Naive B cell (primary cell): ENCODE results near the gene CNTLN. TPM values are rescaled to one million over a fixed set of nuclear protein-coding genes. Genes with fewer than 3 reads are reported as not detected.

Experiments used
- ATAC-seq, 2 donors: fragments of 150-1000 bp; cut with Tn5 transposase; 2 replicates each; pipeline ENCODE4 v1.10.0; 2021; ENCODE audit warnings: low read depth in 2 of 2, mild to moderate bottlenecking in 2 of 2, moderate library complexity in 2 of 2
- DNase-seq: peaks from one replicate; pipeline ENCODE4 v3.0.0; 2022
- H3K27ac Mint-ChIP-seq, 6 donors: one replicate each; pipeline ENCODE4 v1.8.0; 2020 to 2022; ENCODE audit warnings: mild to moderate bottlenecking in 6 of 6, mixed read lengths in 6 of 6, moderate library complexity in 5 of 6, inconsistent platforms in 2 of 6
- H3K27me3 Mint-ChIP-seq, 3 donors: one replicate each; pipeline ENCODE4 v1.8.0; 2021 to 2022; ENCODE audit warnings: mixed read lengths in 3 of 3, mild to moderate bottlenecking in 1 of 3
- H3K36me3 Mint-ChIP-seq, 2 donors: one replicate each; pipeline ENCODE4 v1.8.0; 2020 to 2022; ENCODE audit warnings: mixed read lengths in 2 of 2, inconsistent platforms in 1 of 2, mild to moderate bottlenecking in 1 of 2
- H3K4me1 Mint-ChIP-seq, 3 donors: one replicate each; pipeline ENCODE4 v1.8.0; 2020 to 2022; ENCODE audit warnings: mixed read lengths in 3 of 3, inconsistent platforms in 1 of 3, mild to moderate bottlenecking in 1 of 3, moderate library complexity in 1 of 3
- H3K4me3 Mint-ChIP-seq, 8 donors: one replicate each; pipeline ENCODE4 v1.8.0; 2020 to 2022; ENCODE audit warnings: mild to moderate bottlenecking in 8 of 8, mixed read lengths in 8 of 8, moderate library complexity in 8 of 8, inconsistent platforms in 2 of 8
- H3K9me3 Mint-ChIP-seq, 7 donors: one replicate each; pipeline ENCODE4 v1.8.0; 2020 to 2022; ENCODE audit warnings: mixed read lengths in 7 of 7, mild to moderate bottlenecking in 5 of 7, inconsistent platforms in 2 of 7, moderate library complexity in 1 of 7
- polyA plus RNA-seq, 6 donors: library from polyadenylated mRNA; unstranded; fragments of 300-500 nt; fragmentation: Illumina TruSeq; gene quantifications; one replicate each; pipeline ENCODE4 v1.2.3, GENCODE V29; 2021; ENCODE audit warnings: low read depth in 6 of 6

Gene CNTLN, protein sequence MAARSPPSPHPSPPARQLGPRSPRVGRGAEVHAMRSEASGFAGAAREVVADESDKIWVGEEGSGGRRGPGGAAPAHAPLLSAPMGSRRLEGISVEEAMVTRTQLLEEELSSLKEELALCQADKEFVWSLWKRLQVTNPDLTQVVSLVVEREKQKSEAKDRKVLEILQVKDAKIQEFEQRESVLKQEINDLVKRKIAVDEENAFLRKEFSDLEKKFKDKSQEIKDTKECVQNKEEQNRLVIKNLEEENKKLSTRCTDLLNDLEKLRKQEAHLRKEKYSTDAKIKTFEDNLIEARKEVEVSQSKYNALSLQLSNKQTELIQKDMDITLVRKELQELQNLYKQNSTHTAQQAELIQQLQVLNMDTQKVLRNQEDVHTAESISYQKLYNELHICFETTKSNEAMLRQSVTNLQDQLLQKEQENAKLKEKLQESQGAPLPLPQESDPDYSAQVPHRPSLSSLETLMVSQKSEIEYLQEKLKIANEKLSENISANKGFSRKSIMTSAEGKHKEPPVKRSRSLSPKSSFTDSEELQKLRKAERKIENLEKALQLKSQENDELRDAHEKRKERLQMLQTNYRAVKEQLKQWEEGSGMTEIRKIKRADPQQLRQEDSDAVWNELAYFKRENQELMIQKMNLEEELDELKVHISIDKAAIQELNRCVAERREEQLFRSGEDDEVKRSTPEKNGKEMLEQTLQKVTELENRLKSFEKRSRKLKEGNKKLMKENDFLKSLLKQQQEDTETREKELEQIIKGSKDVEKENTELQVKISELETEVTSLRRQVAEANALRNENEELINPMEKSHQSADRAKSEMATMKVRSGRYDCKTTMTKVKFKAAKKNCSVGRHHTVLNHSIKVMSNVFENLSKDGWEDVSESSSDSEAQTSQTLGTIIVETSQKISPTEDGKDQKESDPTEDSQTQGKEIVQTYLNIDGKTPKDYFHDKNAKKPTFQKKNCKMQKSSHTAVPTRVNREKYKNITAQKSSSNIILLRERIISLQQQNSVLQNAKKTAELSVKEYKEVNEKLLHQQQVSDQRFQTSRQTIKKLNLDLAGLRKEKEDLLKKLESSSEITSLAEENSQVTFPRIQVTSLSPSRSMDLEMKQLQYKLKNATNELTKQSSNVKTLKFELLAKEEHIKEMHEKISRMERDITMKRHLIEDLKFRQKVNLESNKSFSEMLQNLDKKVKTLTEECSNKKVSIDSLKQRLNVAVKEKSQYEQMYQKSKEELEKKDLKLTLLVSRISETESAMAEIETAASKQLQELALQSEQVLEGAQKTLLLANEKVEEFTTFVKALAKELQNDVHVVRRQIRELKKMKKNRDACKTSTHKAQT (N-terminal part only)
- under 1 TPM in 1 of 6 donors, not detected in 5; 0.07 TPM for polyA plus RNA-seq

- DNase-seq (no peak), ATAC-seq (peak; percentile 32 to 40)
- H3K4me3 Mint-ChIP-seq, result peak within 1 kb of the TSS; percentile 82 to 90 (median 86)
- peaks cover 0 to 2% (median 0%) of the 10 kb centered on the region in 7 donors for H3K9me3 Mint-ChIP-seq
- H3K27ac Mint-ChIP-seq, result peak within 1 kb of the TSS in 4 of 6 donors; percentile 10 to 71 (median 22)
- peaks cover 0 to 9% of the 10 kb centered on the region in 2 donors for H3K36me3 Mint-ChIP-seq
- peaks cover 13 to 24% (median 22%) of the 10 kb centered on the region in 3 donors for H3K27me3 Mint-ChIP-seq
- H3K4me1 Mint-ChIP-seq, result peaks cover 12 to 15% (median 13%) of the 10 kb centered on the region in 3 donors
These were observed at the start of gene CNTLN for GRCh38 chr9:17134396-17135294. TSS of gene CNTLN (plus strand) at chr9:17135040. CDS start at chr9:17135066, 26 bp downstream.

DNA sequence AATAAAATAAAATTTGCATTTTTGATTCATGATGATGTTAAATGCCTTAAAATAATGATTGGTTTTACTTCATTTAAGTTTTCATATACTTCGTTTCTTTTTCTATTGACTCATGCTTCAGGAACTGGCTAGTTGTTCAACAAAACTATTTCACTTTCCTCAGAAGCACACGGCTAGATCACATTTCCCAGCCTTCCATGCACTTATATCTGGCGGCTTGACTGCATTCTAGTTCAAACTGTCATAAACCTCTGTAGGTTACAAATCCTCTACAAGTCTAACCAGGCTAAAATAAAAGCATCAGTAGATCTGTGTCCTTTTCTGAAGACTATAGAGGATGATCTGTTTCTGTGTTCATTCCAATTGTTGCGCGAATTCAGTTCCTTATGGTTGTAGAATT lies 46.3 kb upstream of the CNTLN start:
- no peaks in the 10 kb centered on the region for H3K36me3 Mint-ChIP-seq
- H3K9me3 Mint-ChIP-seq, result no peaks in the 10 kb centered on the region
- DNase-seq (no peak), ATAC-seq (no peak)
- H3K4me1 Mint-ChIP-seq, result no peaks in the 10 kb centered on the region
- no peak overlapping the region for H3K27ac Mint-ChIP-seq
- no peaks in the 10 kb centered on the region for H3K27me3 Mint-ChIP-seq
- no peak overlapping the region for H3K4me3 Mint-ChIP-seq

DNA sequence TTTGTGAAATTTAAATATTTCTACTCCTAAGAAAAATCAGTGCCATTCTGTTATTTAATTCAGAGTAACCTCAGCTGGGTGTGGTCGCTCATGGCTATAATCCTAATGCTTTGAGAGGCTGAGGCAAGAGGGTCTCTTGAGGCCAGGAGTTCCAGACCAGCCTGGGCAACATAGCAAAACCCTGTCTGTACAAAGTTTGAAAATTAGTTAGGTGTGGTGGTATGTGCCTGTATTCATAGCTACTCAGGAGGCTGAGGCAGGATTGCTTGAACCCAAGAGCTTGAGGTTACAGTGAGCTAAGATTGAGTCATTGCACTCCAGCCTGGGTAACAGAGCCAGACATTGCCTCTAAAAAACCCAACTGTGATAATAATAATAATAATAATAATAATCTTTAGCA lies 44.8 kb upstream of the CNTLN start:
- Mint-ChIP-seq H3K4me3 (no peak overlapping the region), H3K36me3 (no peaks in the 10 kb centered on the region), H3K27ac (no peak overlapping the region), H3K27me3 (no peaks in the 10 kb centered on the region), H3K4me1 (no peaks in the 10 kb centered on the region), H3K9me3 (no peaks in the 10 kb centered on the region)
- no peak for DNase-seq
- ATAC-seq, result no peak

- no peak for ATAC-seq
- no peak for DNase-seq
- H3K27me3 Mint-ChIP-seq, result peaks cover 0 to 3% (median 3%) of the 10 kb centered on the region in 3 donors
- H3K36me3 Mint-ChIP-seq, result no peaks in the 10 kb centered on the region
- no peak overlapping the region for H3K27ac Mint-ChIP-seq
- peaks cover 0 to 3% (median 0%) of the 10 kb centered on the region in 7 donors for H3K9me3 Mint-ChIP-seq
- H3K4me1 Mint-ChIP-seq, result no peaks in the 10 kb centered on the region
- H3K4me3 Mint-ChIP-seq, result no peak overlapping the region
These were observed 18.4 kb upstream of the CNTLN start for GRCh38 chr9:17116400-17116837.

- ATAC-seq (no peak), DNase-seq (no peak)
- peaks cover 0 to 3% (median 0%) of the 10 kb centered on the region in 3 donors for H3K27me3 Mint-ChIP-seq
- H3K27ac Mint-ChIP-seq, result no peak overlapping the region
- H3K4me3 Mint-ChIP-seq, result no peak overlapping the region
- peaks cover 0 to 4% (median 0%) of the 10 kb centered on the region in 7 donors for H3K9me3 Mint-ChIP-seq
- H3K36me3 Mint-ChIP-seq, result no peaks in the 10 kb centered on the region
- no peaks in the 10 kb centered on the region for H3K4me1 Mint-ChIP-seq
These were observed 17.5 kb upstream of the CNTLN start for GRCh38 chr9:17117372-17117771.

GRCh38 chr9:17120203-17120602 lies 14.6 kb upstream of the CNTLN start:
- Mint-ChIP-seq H3K4me1 (no peaks in the 10 kb centered on the region), H3K4me3 (no peak overlapping the region), H3K9me3 (peaks cover 0 to 4% (median 0%) of the 10 kb centered on the region in 7 donors), H3K36me3 (no peaks in the 10 kb centered on the region), H3K27me3 (peaks cover 0 to 3% (median 0%) of the 10 kb centered on the region in 3 donors), H3K27ac (no peak overlapping the region)
- DNase-seq (no peak), ATAC-seq (no peak)

GRCh38 chr9:17121264-17121663 lies 13.6 kb upstream of the CNTLN start:
- no peak overlapping the region for H3K27ac Mint-ChIP-seq
- no peak for DNase-seq
- H3K27me3 Mint-ChIP-seq, result peaks cover 0 to 3% (median 0%) of the 10 kb centered on the region in 3 donors
- no peak for ATAC-seq
- H3K4me1 Mint-ChIP-seq, result no peaks in the 10 kb centered on the region
- H3K36me3 Mint-ChIP-seq, result no peaks in the 10 kb centered on the region
- no peak overlapping the region for H3K4me3 Mint-ChIP-seq
- peaks cover 0 to 4% (median 0%) of the 10 kb centered on the region in 7 donors for H3K9me3 Mint-ChIP-seq

GRCh38 chr9:17130291-17130690 lies 4.5 kb upstream of the CNTLN start:
- Mint-ChIP-seq H3K4me3 (no peak overlapping the region), H3K27ac (no peak overlapping the region), H3K9me3 (peaks cover 0 to 2% (median 0%) of the 10 kb centered on the region in 7 donors), H3K27me3 (peaks cover 13 to 17% (median 16%) of the 10 kb centered on the region in 3 donors), H3K36me3 (peaks cover 0 to 9% of the 10 kb centered on the region in 2 donors), H3K4me1 (peaks cover 9 to 15% (median 12%) of the 10 kb centered on the region in 3 donors)
- DNase-seq (no peak), ATAC-seq (no peak)

- Mint-ChIP-seq H3K27ac (no peak overlapping the region), H3K4me3 (no peak overlapping the region), H3K9me3 (peaks cover 0 to 2% (median 0%) of the 10 kb centered on the region in 7 donors), H3K4me1 (peaks cover 12 to 15% (median 12%) of the 10 kb centered on the region in 3 donors), H3K36me3 (peaks cover 0 to 9% of the 10 kb centered on the region in 2 donors), H3K27me3 (peaks cover 13 to 20% (median 17%) of the 10 kb centered on the region in 3 donors)
- no peak for DNase-seq
- no peak for ATAC-seq
These were observed 4.1 kb upstream of the CNTLN start for GRCh38 chr9:17130725-17131124.

DNA sequence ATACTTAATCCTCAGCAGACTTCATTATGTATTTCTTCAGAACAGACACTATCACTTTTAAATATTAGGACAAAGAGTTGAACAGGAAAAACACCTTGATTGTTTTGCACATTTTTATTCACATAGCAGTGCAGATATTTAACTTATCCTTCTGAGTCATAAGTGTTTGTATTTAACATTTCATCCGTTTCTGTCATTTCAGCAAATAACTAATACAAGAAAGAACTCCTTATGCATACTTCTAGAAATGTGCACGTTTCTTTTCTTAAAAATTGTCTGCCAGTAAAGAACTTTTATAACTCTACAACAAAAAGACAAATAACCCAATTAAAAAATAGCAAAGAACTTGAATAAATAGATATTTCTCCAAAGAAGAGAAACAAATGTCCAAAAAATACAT lies 3.3 kb upstream of the CNTLN start:
- H3K36me3 Mint-ChIP-seq, result peaks cover 0 to 9% of the 10 kb centered on the region in 2 donors
- no peak for DNase-seq

DNA sequence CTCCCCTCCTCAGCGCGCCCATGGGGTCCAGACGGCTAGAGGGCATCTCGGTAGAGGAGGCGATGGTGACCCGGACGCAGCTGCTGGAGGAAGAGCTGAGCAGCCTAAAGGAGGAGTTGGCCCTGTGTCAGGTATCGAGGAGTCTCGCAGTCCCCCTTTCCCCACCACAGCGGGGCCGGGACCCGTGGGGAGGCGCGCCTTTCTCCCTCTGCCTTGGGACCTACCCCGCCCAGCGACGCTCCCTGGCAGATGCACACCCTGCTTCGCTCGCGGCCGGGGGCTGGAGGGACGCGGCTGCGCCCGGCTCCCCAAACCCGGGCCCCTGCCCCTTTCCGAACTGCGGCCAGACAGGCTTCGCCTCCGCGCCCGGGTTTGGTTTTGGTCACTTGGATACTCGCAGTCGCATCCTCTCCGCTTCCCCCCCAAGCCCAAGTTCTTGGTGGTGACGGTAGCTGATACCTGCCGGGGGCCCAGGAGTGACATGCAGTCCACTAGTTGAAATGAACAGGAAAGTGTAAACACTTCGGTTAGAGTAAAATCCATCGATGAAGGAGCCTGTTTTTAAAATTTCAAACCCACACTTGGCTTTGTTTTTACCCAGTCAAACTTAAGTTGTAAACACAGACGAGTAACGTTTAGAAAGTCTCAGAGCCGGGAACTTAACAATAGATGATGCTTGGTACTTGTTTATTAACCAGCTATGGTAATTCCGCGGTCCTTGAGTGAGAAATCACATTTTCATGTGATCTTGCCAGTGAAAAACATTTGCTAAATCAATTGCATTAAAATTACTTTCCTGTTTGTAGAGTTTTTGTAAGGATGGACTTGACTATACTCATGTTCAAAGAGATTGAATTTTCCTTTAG lies 688 bp downstream of the CNTLN start:
- H3K4me3 Mint-ChIP-seq, result peak overlapping the region; percentile 78 to 90 (median 84)
- H3K27me3 Mint-ChIP-seq, result peaks cover 13 to 24% (median 18%) of the 10 kb centered on the region in 3 donors
- H3K27ac Mint-ChIP-seq, result no peak overlapping the region
- ATAC-seq (peak in 1 of 2 donors; percentile 41), DNase-seq (no peak)
- H3K4me1 Mint-ChIP-seq, result peaks cover 12 to 15% (median 13%) of the 10 kb centered on the region in 3 donors
- H3K9me3 Mint-ChIP-seq, result peaks cover 0 to 2% (median 0%) of the 10 kb centered on the region in 7 donors
- peaks cover 0 to 9% of the 10 kb centered on the region in 2 donors for H3K36me3 Mint-ChIP-seq

More for the DNA sequence above, 3.3 kb upstream of the CNTLN start:
- H3K27me3 Mint-ChIP-seq, result peaks cover 13 to 24% (median 17%) of the 10 kb centered on the region in 3 donors
- H3K4me1 Mint-ChIP-seq, result peaks cover 12 to 15% (median 13%) of the 10 kb centered on the region in 3 donors
- H3K4me3 Mint-ChIP-seq, result no peak overlapping the region
- no peak overlapping the region for H3K27ac Mint-ChIP-seq
- ATAC-seq, result no peak
- H3K9me3 Mint-ChIP-seq, result peaks cover 0 to 2% (median 0%) of the 10 kb centered on the region in 7 donors
